Right forelimb (tissue), 1 donor: ENCODE data around the gene PRTN3.
"Not testable (repeated sequence)": the region's sequence is repeated elsewhere in the genome, so short reads cannot be mapped to it uniquely, and the experiment has no call there.

Experiments used
- DNase-seq: peaks from one replicate; pipeline ENCODE4 v3.0.0-alpha.2; 2018

PRTN3 gene

DNA sequence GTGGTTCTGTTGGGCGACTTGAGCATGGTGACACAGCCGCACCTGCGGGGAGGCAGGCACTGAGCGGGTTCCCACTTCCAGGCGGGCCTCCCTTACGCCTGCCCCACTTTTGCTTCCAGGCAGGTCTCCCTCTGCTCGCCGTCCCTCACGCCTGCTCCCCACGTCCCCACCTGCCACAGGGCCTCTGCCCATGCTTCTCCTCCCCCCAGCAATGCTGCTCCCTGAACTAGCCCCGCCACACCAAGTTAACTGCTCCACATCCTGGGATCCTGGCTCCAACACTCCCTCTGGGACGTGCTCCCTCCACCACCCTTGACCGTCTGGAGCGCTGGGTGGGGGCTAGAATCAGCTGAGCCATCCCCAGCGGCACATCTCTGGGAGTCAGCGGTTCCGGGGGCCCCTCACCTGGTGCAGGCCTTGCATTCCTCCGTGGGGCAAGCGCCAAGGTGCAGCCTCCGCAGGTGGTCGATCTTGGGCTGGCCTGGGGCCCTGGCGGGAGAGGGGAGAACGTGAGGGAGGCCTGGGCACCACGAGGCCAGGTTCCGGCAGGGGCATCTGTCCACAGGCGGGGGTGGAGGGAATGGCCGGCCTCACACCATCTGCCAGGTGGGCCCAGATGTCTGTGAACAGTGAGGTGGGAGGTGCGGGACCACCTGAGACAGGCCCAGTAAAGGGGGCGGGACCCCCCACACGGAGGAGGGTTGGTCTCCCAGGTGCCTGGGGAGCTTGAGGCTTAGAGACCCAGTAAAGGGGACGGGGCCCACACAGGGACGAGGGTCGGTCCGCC lies 27.9 kb downstream of the PRTN3 start:
- no peak for DNase-seq

DNA sequence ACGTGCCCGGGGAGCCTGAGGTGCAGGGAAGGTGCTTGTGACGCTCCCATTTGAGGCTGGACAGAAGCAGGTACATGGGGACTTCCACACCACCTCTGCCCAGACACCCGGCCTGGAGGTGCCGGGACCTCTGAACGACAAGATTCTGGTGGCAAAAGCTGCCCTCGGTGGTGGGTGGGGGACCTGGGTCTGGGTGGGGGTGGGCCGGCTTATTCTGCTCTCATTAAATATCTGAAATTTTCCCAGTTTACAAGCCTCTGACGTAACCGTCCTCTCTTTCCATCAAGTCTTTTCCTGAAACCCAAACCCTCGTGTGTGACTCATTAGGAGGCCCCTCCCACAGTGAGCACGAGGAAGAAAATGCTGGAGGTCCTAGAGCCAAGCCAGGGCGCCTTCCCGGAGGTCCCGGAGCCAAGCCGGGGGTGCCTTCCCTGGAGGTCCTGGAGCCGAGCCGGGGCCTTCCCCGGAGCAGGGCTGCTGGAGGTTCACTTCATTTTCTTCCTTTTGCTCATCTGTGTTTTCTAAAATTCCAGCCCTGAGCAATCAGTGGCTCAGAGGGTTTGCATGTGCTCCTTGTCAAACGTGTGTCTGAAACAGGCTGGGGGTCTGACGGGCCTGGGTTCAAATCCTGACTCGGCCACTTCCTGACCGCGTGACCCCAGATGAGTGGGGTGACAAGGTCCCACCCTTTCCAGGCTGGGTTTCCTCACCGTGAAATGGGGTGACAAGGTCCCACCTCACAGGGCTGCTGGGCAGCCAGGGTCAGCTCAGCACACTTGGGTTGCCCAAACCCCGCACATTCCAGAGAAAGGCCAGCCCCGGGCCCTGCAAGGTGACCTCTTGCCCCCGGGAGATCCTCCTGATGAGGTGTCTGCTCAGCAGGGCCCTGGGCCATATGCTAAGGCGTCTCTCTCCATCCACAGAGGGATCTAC lies 28.7 kb downstream of the PRTN3 start:
- DNase-seq, result peak; percentile 72

DNA sequence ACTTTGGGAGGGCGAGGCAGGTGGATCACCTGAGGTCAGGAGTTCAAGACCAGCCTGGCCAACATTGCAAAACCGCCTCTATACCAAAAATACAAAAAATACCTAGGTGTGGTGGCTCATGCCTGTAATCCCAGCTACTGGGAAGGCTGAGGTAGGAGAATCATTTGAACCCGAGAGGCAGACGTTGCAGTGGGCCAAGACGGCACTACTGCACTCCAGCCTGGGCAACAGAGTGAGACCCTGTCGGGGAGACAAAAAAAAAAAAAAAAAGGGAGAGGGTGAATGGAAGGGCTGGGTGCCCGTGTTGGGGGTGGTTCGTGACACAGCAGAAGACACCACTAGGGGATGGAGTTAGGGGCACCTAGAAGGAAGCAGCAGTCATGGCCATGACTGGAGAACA lies 29.5 kb downstream of the PRTN3 start:
- no peak for DNase-seq

DNA sequence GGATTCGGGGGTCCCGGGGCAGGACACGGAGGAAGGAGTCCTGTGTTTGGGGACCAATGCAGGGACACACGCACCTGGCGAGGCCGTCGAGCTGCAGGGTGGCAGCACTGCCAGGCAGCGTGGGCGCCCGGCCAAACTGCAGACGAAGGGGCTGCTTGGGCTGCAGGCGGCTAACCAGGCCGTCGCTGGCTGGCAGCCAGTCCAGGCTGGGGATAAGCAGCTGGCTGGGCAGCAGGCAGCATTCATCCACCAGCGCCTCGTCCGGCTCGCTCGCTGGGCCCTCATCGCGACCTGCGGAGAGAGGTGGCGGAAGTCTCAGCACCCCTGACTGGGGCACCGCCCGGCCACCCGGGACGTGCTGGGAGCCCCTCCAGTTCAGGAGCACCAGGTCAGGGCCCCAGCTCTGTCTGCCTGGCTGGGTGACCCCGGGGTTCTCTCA lies 30.2 kb downstream of the PRTN3 start:
- no peak for DNase-seq

DNA sequence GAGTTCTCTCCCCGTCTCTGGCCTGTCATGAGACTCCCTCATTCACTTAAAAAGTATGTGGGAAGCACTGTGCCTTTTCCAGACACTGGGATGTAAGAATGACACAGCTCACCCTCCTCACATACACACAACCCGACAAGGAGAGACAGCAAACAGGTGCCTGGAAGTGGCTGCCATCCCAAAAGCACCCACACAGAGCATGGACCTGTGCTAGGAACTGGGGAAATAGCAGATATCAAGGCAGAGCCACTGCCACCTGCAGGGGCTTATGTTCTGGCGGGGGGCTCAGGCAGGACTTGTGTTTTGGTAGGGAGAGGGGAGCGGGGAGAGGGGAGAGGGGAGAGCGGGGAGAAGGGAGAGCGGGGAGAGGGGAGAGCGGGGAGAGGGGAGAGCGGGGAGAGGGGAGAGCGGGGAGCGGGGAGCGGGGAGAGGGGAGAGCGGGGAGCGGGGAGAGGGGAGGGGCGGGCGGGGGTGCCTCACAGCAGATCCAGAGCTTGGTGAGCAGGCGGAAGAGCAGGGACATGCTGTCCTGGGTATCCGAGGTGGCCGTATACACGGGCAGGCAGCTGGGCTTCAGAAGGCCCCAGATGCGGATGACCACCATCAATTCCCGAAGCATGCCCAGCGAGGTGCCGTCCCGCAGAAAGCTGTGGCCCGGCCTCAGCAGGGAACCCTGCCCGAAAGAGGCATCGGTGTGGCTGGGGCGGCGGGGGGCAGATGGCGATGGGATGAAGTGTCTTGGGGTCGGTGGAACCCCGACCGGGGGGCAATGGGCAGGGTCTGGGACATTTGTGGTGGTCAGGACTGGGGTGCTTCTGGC lies 30.9 kb downstream of the PRTN3 start:
- no peak for DNase-seq

DNA sequence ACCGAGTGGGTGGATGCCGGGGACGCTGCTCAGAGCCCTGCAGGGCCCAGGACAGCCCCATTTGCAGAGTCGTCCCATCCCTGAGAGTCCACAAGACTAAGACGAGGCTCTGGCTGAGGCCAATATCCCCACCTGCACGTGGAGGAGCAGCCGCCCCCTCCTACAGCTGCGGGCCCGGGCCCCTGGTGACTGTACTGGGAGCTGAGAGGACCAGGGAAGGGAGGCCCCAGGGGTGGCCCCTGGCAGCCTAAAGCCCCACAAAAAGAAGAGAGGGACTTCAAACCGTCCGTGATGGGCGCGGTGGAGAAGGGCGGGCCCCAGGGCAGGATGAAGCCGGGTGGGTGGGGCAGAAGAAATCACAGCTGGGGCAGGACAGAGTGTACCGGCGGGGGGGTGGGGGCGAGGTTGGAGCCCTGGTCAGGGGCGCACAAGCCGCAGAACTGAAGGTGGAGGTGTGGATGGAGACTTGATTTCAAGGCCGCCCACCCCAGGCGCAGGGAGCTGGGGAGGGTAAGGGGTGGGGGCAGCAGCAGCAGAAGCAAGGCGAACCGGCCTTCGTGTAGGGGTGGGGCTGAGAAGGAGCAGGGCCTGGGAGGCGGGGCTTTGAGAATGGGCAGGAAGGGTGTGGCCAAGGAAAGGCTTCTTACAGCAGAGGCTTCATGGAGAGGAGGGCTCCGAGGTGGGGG lies 31.6 kb downstream of the PRTN3 start:
- DNase-seq, result no peak

DNA sequence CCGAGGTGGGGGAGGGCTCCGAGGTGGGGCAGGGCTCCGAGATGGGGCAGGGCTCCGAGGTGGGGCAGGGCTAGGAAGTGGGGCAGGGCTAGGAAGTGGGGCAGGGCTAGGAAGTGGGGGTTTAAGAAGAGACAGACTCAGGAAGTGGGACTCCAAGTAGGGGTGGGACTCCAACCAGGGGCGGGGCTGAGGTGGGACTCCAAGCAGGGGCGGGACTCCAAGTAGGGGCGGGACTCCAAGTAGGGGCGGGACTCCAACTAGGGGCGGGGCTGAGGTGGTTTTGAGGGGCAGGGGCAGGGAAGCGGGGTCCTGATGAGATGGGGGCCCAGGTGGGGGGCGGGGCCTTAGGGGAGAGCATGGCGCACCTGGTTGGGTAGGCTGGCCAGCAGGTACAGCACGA lies 32.3 kb downstream of the PRTN3 start:
- no peak for DNase-seq

DNA sequence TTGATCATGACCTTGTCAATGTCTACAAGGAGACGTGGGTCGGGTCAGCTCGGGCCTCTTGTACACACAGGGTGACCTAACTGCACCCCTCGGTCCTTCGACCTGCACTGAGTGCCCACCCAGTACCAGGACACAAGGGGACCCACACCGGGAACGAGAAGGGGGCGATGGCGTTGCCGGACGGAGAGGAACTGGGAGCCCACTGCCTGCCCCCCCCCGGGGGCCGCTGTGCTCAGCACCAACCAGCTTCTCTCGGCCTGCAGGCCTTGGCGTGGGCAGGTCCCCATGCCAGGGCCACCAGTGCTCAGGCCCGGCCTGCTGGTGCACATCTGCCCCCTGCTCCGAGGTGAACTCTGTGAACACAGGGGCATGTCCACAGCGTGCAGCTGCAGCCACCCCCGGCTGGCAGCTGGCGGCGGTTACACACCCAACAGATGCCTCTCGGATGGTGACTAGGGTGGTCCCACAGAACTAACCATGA lies 32.8 kb downstream of the PRTN3 start:
- DNase-seq, result no peak

DNA sequence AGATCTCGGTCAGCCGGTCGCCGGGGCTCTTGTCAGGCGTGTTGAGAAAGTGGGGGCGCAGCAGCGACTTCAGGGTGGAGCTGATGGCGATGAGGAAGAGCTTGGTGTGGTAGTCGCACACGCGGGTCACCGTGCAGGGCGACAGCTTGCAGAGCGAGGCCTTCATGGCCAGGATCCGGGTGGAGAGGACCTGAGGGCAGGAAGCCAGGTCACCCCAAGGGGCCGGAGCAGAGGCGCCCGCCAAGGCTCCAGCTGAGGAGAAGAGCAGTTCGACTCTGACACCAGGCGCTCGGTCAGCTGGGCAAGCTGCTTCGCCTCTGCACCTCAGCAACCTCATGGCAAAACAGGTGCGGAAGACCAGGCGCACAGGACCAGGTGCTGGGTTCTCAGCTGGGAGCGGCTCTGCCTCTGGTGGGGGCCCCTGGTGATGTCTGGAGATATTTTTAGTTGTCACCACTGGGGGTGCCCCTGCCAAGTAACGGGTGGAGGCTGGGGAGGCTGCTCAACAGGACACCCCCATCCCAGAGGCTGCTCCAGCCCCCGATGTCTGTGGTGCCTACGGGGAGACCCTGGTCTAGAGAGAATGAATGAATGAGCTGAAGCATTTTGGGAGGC lies 34.6 kb downstream of the PRTN3 start:
- no peak for DNase-seq

DNA sequence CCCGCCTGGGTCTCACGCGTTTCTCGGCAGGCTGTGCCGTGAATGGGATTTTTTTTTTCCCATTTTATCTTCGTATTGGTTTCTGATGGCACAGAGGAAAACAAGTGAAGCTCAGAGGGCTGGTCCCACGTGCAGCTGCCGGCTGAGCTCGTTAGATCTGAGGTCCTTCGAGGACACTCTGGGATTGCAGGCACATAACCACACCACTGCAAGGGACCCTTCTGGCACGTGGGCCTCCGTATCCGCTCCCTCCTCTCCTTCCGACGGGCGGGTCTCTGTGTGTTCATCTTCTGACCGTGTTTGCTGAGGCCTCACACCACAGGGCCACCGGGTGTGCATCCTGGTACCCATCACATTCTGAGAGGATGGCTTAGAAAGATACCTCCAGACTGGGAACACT lies 35.3 kb downstream of the PRTN3 start:
- no peak for DNase-seq

DNA sequence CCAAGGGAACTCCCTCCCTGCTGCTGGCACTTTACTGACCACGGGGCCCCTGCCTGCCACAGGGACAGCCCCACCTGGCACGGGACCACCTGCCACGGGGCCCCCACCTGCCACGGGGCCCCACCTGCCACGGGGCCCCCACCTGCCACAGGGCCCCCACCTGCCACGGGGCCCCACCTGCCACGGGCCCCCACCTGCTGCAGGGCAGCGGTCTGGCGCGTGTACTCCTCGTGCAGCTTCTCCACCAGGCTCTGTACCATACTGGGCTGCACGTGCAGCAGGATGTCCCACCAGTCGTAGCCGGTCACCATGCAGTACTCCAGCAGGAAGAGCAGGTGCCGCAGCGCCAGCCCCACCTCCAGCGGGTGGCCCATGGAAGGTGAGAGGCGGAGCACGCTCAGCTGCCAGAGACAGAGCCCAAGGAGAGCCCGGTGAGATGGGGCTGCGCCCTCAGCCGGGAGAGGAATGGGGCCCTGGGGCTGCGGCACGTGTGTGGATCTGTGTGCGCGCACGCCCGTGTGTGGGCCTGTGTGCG lies 36.0 kb downstream of the PRTN3 start:
- no peak for DNase-seq

DNA sequence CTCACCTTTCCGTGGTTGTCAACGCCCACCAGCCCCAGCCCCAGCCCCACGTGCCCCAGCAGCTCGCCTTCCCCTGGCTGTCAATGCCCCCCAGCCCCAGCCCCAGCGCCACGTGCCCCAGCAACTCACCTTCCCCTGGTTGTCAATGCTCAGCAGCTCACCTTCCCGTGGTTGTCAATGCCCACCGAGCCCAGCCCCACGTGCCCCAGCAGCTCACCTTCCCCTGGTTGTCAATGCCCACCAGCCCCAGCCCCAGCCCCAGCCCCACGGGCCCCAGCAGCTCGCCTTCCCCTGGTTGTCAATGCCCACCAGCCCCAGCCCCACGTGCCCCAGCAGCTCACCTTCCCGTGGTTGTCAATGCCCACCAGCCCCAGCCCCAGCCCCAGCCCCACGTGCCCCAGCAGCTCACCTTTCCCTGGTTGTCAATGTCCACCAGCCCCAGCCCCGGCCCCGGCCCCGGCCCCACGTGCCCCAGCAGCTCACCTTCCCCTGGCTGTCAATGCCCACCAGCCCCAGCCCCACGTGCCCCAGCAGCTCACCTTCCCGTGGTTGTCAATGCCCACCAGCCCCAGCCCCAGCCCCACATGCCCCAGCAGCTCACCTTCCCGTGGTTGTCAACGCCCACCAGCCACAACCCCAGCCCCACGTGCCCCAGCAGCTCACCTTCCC lies 37.3 kb downstream of the PRTN3 start:
- not testable (repeated sequence) for DNase-seq

DNA sequence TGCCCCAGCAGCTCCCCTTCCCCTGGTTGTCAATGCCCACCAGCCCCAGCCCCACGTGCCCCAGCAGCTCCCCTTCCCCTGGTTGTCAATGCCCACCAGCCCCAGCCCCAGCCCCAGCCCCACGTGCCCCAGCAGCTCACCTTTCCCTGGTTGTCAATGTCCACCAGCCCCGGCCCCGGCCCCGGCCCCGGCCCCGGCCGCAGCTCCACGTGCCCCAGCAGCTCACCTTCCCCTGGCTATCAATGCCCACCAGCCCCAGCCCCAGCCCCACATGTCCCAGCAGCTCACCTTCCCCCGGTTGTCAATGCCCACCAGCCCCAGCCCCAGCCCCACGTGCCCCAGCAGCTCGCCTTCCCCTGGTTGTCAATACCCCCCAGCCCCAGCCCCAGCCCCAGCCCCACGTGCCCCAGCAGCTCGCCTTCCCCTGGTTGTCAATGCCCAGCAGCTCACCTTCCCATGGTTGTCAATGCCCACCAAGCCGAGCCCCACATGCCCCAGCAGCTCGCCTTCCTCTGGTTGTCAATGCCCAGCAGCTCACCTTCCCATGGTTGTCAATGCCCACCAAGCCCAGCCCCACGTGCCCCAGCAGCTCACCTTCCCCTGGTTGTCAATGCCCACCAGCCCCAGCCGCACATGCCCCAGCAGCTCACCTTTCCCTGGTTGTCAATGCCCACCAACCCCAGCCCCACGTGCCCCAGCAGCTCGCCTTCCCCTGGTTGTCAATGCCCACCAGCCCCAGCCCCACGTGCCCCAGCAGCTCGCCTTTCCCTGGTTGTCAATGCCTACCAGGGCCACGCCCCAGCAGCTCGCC lies 38.2 kb downstream of the PRTN3 start:
- not testable (repeated sequence) for DNase-seq

DNA sequence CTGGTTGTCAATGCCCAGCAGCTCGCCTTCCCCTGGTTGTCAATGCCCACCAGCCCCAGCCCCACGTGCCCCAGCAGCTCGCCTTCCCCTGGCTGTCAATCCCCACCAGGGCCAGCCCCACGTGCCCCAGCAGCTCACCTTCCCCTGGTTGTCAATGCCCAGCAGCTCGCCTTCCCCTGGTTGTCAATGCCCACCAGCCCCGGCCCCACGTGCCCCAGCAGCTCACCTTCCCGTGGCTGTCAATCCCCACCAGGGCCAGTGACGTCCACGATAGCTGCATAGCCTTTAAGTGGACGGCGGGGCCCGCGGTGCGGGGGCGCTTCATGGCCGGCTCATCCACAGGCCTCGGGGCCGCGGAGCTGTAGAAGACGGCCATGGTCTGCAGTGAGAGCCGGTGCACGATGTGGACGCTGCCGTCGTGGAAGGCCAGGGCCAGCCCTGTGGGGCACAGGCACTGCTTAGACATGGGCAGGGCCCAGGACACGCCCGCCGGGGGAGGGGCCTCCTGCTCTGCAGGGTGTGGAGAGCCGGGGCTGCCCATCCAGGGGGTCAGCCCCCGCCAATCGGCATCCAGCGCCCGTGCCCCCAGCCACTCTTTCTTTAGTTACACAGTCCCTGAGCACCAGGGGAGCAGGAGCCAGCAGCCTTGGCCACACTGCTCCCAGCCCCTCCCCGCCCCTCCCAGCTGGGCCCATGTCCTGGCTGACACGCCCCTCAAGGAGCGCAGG lies 39.1 kb downstream of the PRTN3 start:
- DNase-seq, result no peak

DNA sequence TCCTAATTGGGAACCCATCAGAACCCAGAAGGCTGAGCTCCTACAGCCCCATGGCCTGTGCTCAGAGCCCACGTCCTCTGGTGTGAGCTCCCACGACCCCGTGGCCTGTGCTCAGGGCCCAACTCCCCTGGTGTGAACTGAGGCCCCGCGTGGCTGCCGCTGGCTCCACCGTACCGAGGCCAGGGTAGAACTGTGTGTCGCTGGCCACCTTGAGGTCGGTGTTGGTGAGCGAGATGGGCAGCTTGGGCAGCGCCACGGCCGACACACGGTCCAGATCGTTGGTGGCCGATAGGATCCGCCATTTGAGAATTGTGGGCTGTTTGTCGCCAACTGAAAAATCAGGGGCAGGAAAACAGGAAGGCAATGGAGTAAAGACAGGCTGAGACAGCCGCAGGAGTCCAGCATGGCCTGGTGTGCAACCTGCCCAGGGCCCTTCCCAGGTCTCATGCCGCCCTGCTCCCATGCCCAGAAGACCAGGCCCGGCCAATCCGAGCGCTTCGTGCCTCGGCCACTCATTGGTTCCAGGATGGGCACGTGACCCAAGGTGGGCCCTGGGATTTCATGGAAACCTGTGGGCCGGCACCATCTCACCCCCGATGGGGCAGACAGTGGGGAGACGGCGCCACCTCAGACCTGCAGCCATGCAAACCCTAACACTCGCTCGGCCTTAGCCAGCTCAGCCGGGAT lies 40.7 kb downstream of the PRTN3 start:
- no peak for DNase-seq

DNA sequence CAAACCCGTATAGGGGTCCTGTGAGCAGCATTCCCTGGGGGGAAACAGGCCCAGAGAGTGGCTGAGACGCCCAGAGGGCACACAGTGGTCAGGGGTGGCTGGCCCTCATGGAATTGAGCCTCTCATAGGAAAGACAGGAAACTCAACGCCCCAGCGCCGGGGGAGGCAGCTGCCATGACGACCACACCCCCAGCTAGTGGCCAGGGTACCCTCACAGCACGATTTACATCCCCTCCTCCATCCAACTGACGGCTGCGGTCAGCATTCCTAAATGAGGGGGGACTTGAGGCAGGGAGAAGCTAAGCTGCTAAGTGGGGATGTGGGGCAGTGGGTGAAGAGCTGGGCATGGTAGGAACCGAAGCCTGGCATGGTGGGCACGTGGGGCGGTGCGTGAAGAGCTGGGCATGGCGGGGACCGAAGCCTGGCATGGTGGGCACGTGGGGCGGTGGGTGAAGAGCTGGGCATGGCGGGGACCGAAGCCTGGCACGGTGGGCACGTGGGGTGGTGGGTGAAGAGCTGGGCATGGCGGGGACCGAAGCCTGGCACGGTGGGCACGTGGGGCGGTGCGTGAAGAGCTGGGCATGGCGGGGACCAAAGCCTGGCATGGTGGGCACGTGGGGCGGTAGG lies 42.2 kb downstream of the PRTN3 start:
- no peak for DNase-seq

DNA sequence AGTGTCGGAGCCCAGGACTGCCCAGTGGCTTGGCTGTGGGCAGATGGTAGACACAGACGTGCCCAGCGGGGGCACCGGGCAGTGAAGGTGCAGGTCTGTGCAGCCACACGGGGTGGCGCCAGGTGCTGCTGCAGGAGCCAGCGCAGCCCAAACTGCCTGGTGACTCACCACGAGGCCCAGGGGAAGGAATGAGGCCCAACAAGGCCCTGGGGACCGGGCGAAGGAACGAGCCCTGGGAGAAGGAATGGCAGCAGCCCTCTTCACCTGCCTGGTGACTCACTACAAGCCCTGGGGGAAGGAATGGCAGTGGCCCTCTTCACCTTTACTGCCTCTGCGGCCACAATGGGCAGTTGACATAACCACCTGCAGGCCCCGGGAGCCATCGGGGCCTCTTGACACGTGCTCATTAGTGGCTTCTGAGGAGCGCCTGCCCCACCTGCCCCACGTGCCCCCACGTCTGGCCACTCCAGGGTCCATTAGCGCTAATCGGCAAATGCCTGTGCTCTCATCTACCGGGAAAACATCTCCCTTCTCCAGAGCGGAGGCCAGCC lies 42.9 kb downstream of the PRTN3 start:
- no peak for DNase-seq
